ENCODE results near the gene NCKIPSD. TPM values are rescaled to one million over a fixed set of nuclear protein-coding genes. Genes with fewer than 3 reads are reported as not detected.

The NCKIPSD gene
- polyA plus RNA-seq, 3 donors = 4.2 to 14.8 (median 4.3) TPM

DNA sequence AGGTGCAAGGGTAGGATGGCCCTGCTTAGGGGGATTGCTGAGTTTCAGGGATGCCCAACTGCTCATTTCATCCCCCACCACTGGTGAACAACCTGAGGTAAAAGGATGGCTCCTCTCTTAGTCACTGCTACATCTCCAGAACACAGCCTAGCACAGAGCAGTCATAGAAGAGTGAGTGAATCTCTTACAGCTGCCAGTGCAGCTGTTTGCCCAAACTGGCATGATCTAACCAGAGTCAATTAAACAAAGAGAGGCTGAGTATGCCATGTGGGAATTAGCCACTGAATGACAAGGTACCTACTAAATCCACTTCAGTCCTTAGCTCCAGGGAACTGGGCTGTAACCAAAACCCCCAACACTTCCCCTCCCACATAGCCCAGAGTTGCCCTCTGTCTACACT, 6.8 kb upstream of the NCKIPSD start:
- DNase-seq = no peak
- Mint-ChIP-seq H3K4me3 (no peak overlapping the region), H3K9me3 (no peaks in the 10 kb centered on the region), H3K27me3 (ENCODE audit: low read depth in 3 of 3) (peaks cover 0 to 1% (median 0%) of the 10 kb centered on the region in 3 donors), H3K27ac (no peak overlapping the region), H3K36me3 (peaks cover 66 to 81% of the 10 kb centered on the region in 2 donors), H3K4me1 (no peaks in the 10 kb centered on the region)
- Histone ChIP-seq H3K4me1 (ENCODE audit: control insufficient read depth in 1 of 2, insufficient read depth in 2 of 2, low read length in 2 of 2) (no peaks in the 10 kb centered on the region), H2AFZ (ENCODE audit: insufficient read depth, low read depth, low read length, poor library complexity, severe bottlenecking) (no peak overlapping the region), H3K36me3 (replicated peaks in 1 of 2; ENCODE audit: control insufficient read depth in 1 of 2, insufficient read depth in 2 of 2, low read length in 2 of 2) (peaks cover 74 to 88% of the 10 kb centered on the region in 2 donors), H3K4me2 (replicated peaks; ENCODE audit: extremely low read depth, low read length, poor library complexity, severe bottlenecking) (no peak overlapping the region), H3K9ac (ENCODE audit: insufficient read depth, low read length, poor library complexity, severe bottlenecking) (no peak overlapping the region), H3K27ac (ENCODE audit: low read depth in 1 of 2, low read length in 2 of 2) (no peak overlapping the region), H3K27me3 (ENCODE audit: control insufficient read depth in 2 of 2, insufficient read depth in 2 of 2, low read length in 2 of 2) (no peaks in the 10 kb centered on the region), H4K20me1 (ENCODE audit: insufficient read depth, low read length) (peaks cover 87% of the 10 kb centered on the region), H3K9me3 (replicated peaks in 1 of 2; ENCODE audit: control insufficient read depth in 1 of 2, insufficient read depth in 1 of 2, low read length in 2 of 2) (no peaks in the 10 kb centered on the region), H3K4me3 (replicated peaks in 1 of 3; ENCODE audit: low read depth in 2 of 3, low read length in 3 of 3) (no peak overlapping the region), H3K79me2 (ENCODE audit: insufficient read depth, low read length) (peaks cover 31% of the 10 kb centered on the region)
- intact Hi-C loops (cut with micrococcal nuclease) = no loop called here
- TF ChIP-seq, protein P1, sequence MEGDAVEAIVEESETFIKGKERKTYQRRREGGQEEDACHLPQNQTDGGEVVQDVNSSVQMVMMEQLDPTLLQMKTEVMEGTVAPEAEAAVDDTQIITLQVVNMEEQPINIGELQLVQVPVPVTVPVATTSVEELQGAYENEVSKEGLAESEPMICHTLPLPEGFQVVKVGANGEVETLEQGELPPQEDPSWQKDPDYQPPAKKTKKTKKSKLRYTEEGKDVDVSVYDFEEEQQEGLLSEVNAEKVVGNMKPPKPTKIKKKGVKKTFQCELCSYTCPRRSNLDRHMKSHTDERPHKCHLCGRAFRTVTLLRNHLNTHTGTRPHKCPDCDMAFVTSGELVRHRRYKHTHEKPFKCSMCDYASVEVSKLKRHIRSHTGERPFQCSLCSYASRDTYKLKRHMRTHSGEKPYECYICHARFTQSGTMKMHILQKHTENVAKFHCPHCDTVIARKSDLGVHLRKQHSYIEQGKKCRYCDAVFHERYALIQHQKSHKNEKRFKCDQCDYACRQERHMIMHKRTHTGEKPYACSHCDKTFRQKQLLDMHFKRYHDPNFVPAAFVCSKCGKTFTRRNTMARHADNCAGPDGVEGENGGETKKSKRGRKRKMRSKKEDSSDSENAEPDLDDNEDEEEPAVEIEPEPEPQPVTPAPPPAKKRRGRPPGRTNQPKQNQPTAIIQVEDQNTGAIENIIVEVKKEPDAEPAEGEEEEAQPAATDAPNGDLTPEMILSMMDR (IDR thresholded peaks at IDR 0.05) = no peak

DNA sequence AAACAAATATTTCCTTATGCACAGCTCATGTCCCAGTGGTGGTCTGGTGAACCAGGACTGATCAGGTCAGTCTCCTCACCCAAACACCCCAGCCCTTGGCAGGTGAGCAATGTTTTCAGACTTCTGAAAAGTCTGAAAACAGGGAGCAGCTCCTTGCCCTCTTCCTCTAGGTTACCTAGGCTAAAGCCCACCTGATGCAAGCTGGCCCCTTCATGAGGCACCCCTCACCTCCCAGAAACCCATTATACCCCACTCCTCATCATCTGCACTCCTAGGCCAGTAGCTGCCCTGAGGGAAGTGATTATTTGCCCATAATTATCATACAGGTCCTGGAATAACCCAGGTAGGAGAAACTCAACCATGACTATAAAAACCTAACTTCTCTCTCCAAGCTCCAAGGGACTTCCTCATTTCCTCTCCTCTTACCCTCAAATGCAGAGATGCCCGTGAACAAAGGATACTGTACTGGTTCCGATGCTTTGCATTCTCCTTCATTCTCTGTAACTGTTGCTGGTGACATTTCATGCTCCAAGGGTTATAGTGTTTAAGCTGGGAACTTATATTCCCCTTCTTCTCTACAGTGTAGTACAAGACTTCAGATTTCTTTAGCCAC, 5.2 kb upstream of the NCKIPSD start:
- Histone ChIP-seq H3K4me1 (ENCODE audit: control insufficient read depth in 1 of 2, insufficient read depth in 2 of 2, low read length in 2 of 2) (peaks cover 4 to 7% of the 10 kb centered on the region in 2 donors), H3K27ac (ENCODE audit: low read depth in 1 of 2, low read length in 2 of 2) (peak overlapping the region in 1 of 2 donors; percentile 53), H2AFZ (ENCODE audit: insufficient read depth, low read depth, low read length, poor library complexity, severe bottlenecking) (no peak overlapping the region), H3K4me2 (replicated peaks; ENCODE audit: extremely low read depth, low read length, poor library complexity, severe bottlenecking) (no peak overlapping the region), H3K9ac (ENCODE audit: insufficient read depth, low read length, poor library complexity, severe bottlenecking) (no peak overlapping the region), H4K20me1 (ENCODE audit: insufficient read depth, low read length) (peaks cover 80% of the 10 kb centered on the region), H3K79me2 (ENCODE audit: insufficient read depth, low read length) (peaks cover 16% of the 10 kb centered on the region), H3K36me3 (replicated peaks in 1 of 2; ENCODE audit: control insufficient read depth in 1 of 2, insufficient read depth in 2 of 2, low read length in 2 of 2) (peaks cover 76 to 85% of the 10 kb centered on the region in 2 donors), H3K9me3 (replicated peaks in 1 of 2; ENCODE audit: control insufficient read depth in 1 of 2, insufficient read depth in 1 of 2, low read length in 2 of 2) (no peaks in the 10 kb centered on the region), H3K4me3 (replicated peaks in 1 of 3; ENCODE audit: low read depth in 2 of 3, low read length in 3 of 3) (no peak overlapping the region), H3K27me3 (ENCODE audit: control insufficient read depth in 2 of 2, insufficient read depth in 2 of 2, low read length in 2 of 2) (no peaks in the 10 kb centered on the region)
- intact Hi-C loops (cut with micrococcal nuclease) = no loop called here
- Mint-ChIP-seq H3K27me3 (ENCODE audit: low read depth in 3 of 3) (peaks cover 0 to 3% (median 0%) of the 10 kb centered on the region in 3 donors), H3K9me3 (no peaks in the 10 kb centered on the region), H3K27ac (peak overlapping the region in 4 of 7 donors; percentile 21 to 77 (median 50)), H3K4me3 (no peak overlapping the region), H3K36me3 (peaks cover 67 to 81% of the 10 kb centered on the region in 2 donors), H3K4me1 (peaks cover 11% of the 10 kb centered on the region)
- no CpG with 5 or more reads among the region's 2 CpGs for WGBS (ENCODE audit: insufficient coverage)
- DNase-seq = no peak
- TF ChIP-seq, protein P1 (IDR thresholded peaks at IDR 0.05) = no peak

All from CD14-positive monocyte (primary cell).